ENCODE data around the gene REL.

GRCh38 chr2:60966507-60967405 is 85.4 kb downstream of the REL start:
- TF ChIP-seq CTCF (IDR thresholded peaks at IDR 0.05) (no peak), POLR2A (IDR thresholded peaks at IDR 0.05) (no peak), EP300 (IDR thresholded peaks at IDR 0.05) (no peak), POLR2AphosphoS5 (IDR thresholded peaks at IDR 0.05) (no peak)

All from stomach (tissue), 4 donors.